Activated CD8-positive, alpha-beta T cell treated with anti-CD3 and anti-CD28 coated beads for 36 hours (primary cell): ENCODE results near the gene ZNF598. TPM values are rescaled to one million over a fixed set of nuclear protein-coding genes. Genes with fewer than 3 reads are reported as not detected.
"Not testable (repeated sequence)": the region's sequence is repeated elsewhere in the genome, so short reads cannot be mapped to it uniquely, and the experiment has no call there.

ENCODE experiments used
- ATAC-seq: fragments of 200-7000 bp; cut with Tn5 transposase; one replicate; pipeline ENCODE4 v1.10.0; 2021; ENCODE audit warnings: mild to moderate bottlenecking, moderate library complexity
- CTCF ChIA-PET: fragments of 350-600 bp; sonication (Branson Sonifier 250); formaldehyde crosslinking; loops from one replicate; lab custom pipeline; 2021; ENCODE audit warnings: antibody characterized with exemption; lab: Charles Lee
- POLR2A ChIA-PET: fragments of 350-600 bp; sonication (Branson Sonifier 250); formaldehyde crosslinking; loops from one replicate; lab custom pipeline; 2021; ENCODE audit warnings: antibody characterized with exemption; lab: Charles Lee
- DNase-seq: peaks from one replicate; pipeline ENCODE4 v3.0.0-alpha.2; 2020
- H3K27ac Mint-ChIP-seq: one replicate; pipeline ENCODE4 v1.8.0; 2021; ENCODE audit warnings: mild to moderate bottlenecking, mixed read lengths
- H3K27me3 Mint-ChIP-seq: one replicate; pipeline ENCODE4 v1.8.0; 2021; ENCODE audit warnings: mixed read lengths
- H3K36me3 Mint-ChIP-seq: one replicate; pipeline ENCODE4 v1.8.0; 2021; ENCODE audit warnings: low read depth, mixed read lengths
- H3K4me1 Mint-ChIP-seq: one replicate; pipeline ENCODE4 v1.8.0; 2021; ENCODE audit warnings: low read depth, mixed read lengths
- H3K4me3 Mint-ChIP-seq: one replicate; pipeline ENCODE4 v1.8.0; 2021; ENCODE audit warnings: mild to moderate bottlenecking, moderate library complexity, mixed read lengths
- H3K9me3 Mint-ChIP-seq: one replicate; pipeline ENCODE4 v1.8.0; 2021; ENCODE audit warnings: mixed read lengths
- intact Hi-C: fragments of 100-400 bp; cut with micrococcal nuclease; formaldehyde crosslinking; loops from one replicate; pipeline ENCODE4 v1.10.0; 2022
- total RNA-seq, 2 experiments: library from RNA; stranded (reverse); gene quantifications; one replicate each; pipeline ENCODE4 v1.2.3, GENCODE V29; 2021
- TF ChIP-seq, protein P1 (sequence below): fragments of 200-600 bp; IDR thresholded peaks from one replicate; pipeline ENCODE4 v1.8.0; 2022; ENCODE audit warnings: antibody characterized with exemption, mild to moderate bottlenecking

The ZNF598 gene
- total RNA-seq, 2 experiments from 2014 or later = 85.5 to 90.3 TPM

DNA sequence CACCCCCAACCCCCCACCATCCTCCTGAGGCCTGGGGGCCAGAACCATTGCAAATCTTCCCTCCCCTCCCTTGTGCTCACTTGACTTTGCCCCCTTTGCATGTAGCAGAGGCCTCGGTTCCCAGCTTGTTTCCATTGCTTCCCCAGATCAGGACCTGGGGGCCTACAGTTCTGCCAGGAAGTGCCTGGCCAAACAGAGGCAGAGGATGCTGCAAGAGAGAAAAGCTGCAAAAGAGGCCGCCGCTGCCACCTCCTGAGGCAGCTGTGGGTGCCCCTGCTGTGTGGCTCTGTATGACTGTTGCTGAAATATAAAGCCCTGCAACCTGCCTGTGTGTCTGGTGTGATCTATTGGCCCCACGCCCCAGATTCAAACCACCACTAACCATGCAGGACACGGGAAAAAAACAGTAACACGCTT lies 48.0 kb downstream of the ZNF598 start:
- H3K4me1 Mint-ChIP-seq = peaks cover 37% of the 10 kb centered on the region
- H3K4me3 Mint-ChIP-seq = peak overlapping the region; percentile 98
- no peaks in the 10 kb centered on the region for H3K9me3 Mint-ChIP-seq
- ATAC-seq (no peak), DNase-seq (peak; percentile 52)
- peak overlapping the region; percentile 96 for H3K27ac Mint-ChIP-seq
- CTCF ChIA-PET = interaction anchor here (1.3 to 1.4 kb wide), 2 partner anchors 10 to 256 kb away, joined by 3 read pairs; partner anchors contain the start of genes MAPK8IP3 and TBL3
- TF ChIP-seq, protein P1, sequence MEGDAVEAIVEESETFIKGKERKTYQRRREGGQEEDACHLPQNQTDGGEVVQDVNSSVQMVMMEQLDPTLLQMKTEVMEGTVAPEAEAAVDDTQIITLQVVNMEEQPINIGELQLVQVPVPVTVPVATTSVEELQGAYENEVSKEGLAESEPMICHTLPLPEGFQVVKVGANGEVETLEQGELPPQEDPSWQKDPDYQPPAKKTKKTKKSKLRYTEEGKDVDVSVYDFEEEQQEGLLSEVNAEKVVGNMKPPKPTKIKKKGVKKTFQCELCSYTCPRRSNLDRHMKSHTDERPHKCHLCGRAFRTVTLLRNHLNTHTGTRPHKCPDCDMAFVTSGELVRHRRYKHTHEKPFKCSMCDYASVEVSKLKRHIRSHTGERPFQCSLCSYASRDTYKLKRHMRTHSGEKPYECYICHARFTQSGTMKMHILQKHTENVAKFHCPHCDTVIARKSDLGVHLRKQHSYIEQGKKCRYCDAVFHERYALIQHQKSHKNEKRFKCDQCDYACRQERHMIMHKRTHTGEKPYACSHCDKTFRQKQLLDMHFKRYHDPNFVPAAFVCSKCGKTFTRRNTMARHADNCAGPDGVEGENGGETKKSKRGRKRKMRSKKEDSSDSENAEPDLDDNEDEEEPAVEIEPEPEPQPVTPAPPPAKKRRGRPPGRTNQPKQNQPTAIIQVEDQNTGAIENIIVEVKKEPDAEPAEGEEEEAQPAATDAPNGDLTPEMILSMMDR = no peak
- POLR2A ChIA-PET = interaction anchor here (0.6 to 14.3 kb wide), 8 partner anchors 9 to 395 kb away, joined by 3 to 505 read pairs (median 11); partner anchors contain the start of genes FAHD1, GFER, MSRB1 and NOXO1
- peaks cover 53% of the 10 kb centered on the region for H3K36me3 Mint-ChIP-seq
- H3K27me3 Mint-ChIP-seq = no peaks in the 10 kb centered on the region
- intact Hi-C loops = no loop called here

DNA sequence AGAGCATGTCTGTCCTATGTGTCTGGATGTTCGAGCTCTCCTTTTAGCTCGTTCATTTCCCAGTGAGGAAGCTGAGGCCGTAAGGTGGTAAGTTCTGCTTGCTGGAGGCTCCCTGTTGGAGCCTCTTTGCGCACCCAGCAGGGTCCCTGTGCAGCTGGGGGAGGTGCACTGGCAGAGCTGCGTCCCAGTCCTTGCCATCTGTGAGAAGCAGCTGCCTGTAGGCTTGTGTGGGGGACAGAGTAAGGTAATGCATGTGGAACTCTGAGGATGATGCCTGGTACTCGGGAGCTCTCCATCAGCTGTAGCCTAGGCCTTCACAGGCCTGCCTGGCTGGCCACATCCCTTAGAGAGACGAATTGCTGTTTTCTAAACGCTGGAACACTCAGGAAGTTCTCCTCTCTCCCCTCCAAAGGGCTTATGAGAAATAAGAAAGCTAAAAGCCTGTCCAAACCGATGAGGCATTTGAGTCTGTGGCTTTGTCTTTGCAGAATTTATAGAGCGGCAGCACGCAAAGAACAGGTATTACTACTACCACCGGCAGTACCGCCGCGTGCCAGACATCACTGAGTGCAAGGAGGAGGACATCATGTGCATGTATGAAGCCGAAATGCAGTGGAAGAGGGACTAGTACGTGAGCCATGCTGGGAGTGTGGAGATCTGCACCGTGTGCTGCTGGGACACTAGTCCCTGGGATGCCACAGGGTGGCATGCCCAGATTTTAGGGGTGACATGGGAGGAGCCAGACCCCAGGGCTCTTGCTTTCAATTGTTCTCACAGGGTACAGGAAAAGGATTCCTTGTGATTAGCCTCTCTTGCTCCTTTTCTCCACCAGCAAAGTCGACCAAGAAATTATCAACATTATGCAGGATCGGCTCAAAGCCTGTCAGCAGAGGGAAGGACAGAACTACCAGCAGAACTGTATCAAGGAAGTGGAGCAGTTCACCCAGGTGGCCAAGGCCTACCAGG lies 48.7 kb downstream of the ZNF598 start:
- peak overlapping the region; percentile 98 for H3K4me3 Mint-ChIP-seq
- no peaks in the 10 kb centered on the region for H3K9me3 Mint-ChIP-seq
- DNase-seq (peak; percentile 72), ATAC-seq (peak; percentile 6)
- peaks cover 53% of the 10 kb centered on the region for H3K36me3 Mint-ChIP-seq
- ChIA-PET CTCF (interaction anchor here (1.0 to 1.4 kb wide), 4 partner anchors 11 to 255 kb away, joined by 3 read pairs; partner anchors contain the start of genes MAPK8IP3 and TBL3), POLR2A (interaction anchor here (0.8 to 14.3 kb wide), 13 partner anchors 8 to 194 kb away, joined by 3 to 505 read pairs (median 5); partner anchors contain the start of genes GFER, MSRB1, NME3 and NOXO1)
- no peaks in the 10 kb centered on the region for H3K27me3 Mint-ChIP-seq
- H3K4me1 Mint-ChIP-seq = peaks cover 37% of the 10 kb centered on the region
- TF ChIP-seq, protein P1 = no peak
- intact Hi-C loops = no loop called here
- peak overlapping the region; percentile 96 for H3K27ac Mint-ChIP-seq

DNA sequence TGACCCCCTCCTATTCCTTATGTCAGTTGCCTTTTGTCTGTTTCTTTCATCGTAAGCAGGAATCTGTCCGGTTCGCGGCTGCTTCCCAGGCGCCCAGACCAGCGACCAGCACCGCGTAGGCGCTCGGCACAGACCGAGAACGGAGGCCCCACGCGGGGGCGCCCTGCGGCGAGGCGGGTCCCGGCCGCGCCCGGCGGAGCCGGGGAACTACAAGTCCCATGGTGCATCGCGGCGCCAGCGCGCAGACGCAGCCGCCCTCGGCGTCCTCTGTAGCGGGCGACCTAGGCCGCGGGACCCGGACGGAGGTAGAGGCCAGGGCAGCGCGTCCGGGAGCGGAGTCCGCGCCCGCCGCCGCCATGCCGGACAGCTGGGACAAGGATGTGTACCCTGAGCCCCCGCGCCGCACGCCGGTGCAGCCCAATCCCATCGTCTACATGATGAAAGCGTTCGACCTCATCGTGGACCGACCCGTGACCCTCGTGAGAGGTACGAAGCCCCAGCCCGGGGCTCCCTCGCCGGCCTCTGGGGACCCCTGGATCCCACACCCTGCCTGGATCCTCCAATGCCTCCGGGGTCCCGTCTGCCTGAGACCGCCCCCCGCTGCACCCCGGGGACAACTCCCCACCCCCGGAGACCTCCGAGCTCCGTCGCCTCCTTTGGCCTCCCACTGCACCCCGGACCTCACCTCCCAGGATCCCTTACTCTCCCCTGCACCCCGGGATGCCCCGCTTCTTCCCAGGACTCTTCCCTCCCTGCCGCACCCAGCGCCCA lies 50.2 kb downstream of the ZNF598 start, which contains the start of gene NDUFB10:
TSS of gene NDUFB10 (plus strand) at position 270 of the 771 bp plus-strand sequence. CDS start at position 357, 87 bp downstream.
- POLR2A ChIA-PET = interaction anchor here (0.6 to 14.3 kb wide), 6 partner anchors 16 to 177 kb away, joined by 3 to 505 read pairs (median 7); partner anchors contain the start of genes GFER, MSRB1, NOXO1 and NUBP2
- Mint-ChIP-seq H3K36me3 (peaks cover 43% of the 10 kb centered on the region), H3K27me3 (no peaks in the 10 kb centered on the region), H3K9me3 (no peaks in the 10 kb centered on the region), H3K4me1 (peaks cover 33% of the 10 kb centered on the region), H3K27ac (peak within 1 kb of the TSS; percentile 96), H3K4me3 (peak within 1 kb of the TSS; percentile 98)
- ATAC-seq = peak; percentile 76
- DNase-seq = peak; percentile 93
- CTCF ChIA-PET = no interaction called here
- intact Hi-C loops = no loop called here
- TF ChIP-seq, protein P1 = peak; percentile 50

DNA sequence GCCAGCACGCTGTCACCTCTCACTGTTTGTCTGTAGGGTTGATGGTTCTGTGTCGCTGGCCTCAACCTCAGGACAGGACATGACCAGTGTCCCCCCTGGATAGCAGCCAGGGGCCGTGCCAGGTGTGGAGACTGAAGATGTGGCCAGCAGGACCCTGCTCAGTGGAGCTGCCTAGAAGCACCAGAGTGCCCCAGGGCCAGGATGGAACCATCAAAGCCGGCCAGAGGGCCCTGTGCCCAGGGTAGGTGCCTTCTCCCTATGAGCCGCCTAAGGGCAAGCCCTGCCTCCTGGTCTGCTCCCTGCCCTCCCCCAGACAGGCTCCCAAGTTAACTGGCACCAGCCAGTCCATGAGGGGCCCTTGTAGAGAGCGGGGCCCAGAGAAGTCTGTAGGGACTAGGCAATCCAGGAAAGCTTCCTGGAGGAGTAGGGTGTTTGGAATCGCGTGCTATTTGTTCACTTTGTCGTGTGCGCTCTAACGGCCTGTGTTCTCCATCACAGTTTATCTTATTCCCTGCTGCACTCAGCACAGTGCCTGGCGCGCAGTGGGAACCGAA lies 50.8 kb downstream of the ZNF598 start:
- intact Hi-C loops = no loop called here
- TF ChIP-seq, protein P1 = no peak
- Mint-ChIP-seq H3K4me3 (peak overlapping the region; percentile 98), H3K36me3 (peaks cover 38% of the 10 kb centered on the region), H3K27ac (peak overlapping the region; percentile 96), H3K27me3 (no peaks in the 10 kb centered on the region), H3K9me3 (no peaks in the 10 kb centered on the region), H3K4me1 (peaks cover 33% of the 10 kb centered on the region)
- ChIA-PET POLR2A (interaction anchor here (1.2 to 14.3 kb wide), 3 partner anchors 15 to 45 kb away, joined by 3 to 505 read pairs (median 113); partner anchors contain the start of genes GFER, MSRB1, NOXO1 and SYNGR3), CTCF (no interaction called here)
- peak; percentile 0 for ATAC-seq
- DNase-seq = no peak

- H3K27me3 Mint-ChIP-seq, DNase-seq, H3K4me3 Mint-ChIP-seq, H3K27ac Mint-ChIP-seq, CTCF ChIA-PET, H3K9me3 Mint-ChIP-seq, ATAC-seq, intact Hi-C loops: not testable (repeated sequence)
- Mint-ChIP-seq H3K4me1 (peaks cover 30% of the 10 kb centered on the region), H3K36me3 (peaks cover 31% of the 10 kb centered on the region)
- POLR2A ChIA-PET = interaction anchor here (2.0 kb wide), 1 partner anchor 14 kb away, joined by 4 read pairs; the partner anchor contains the start of gene TBL3
Measured at GRCh38 chr16:1958143-1958491, 51.5 kb downstream of the ZNF598 start.

DNA sequence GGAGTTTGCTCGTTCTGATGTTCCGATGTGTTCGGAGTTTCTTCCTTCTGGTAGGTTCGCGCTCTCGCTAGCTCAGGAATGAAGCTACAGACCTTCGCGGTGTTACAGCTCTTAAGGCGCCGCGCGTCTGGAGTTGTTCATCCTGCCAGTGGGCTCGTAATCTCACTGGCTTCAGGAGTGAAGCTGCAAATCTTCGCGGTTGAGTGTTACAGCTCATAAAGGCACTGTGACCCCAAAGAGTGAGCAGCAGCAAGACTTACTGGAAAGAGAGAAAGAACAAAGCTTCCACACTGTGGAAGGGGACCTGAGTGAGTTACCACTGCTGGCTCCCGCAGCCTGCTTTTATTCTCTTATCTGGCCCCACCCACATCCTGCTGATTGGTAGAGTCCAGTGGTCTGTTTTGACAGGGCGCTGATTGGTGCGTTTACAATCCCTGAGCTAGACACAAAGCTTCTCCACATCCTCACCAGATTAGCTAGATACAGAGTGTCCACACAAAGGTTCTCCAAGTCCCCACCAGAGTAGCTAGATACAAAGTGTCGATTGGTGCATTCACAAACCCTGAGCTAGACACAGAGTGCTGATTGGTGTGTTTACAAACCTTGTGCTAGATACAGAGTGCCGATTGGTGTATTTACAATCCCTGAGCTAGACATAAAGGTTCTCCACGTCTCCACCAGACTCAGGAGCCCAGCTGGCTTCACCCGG lies 52.0 kb downstream of the ZNF598 start:
- H3K9me3 Mint-ChIP-seq, intact Hi-C loops, H3K4me3 Mint-ChIP-seq, H3K27me3 Mint-ChIP-seq, CTCF ChIA-PET, ATAC-seq, DNase-seq, H3K27ac Mint-ChIP-seq: not testable (repeated sequence)
- POLR2A ChIA-PET = interaction anchor here (2.0 kb wide), 1 partner anchor 14 kb away, joined by 4 read pairs; the partner anchor contains the start of gene TBL3
- H3K4me1 Mint-ChIP-seq = peaks cover 26% of the 10 kb centered on the region
- H3K36me3 Mint-ChIP-seq = peaks cover 26% of the 10 kb centered on the region
